IMR-90 (cell line): ENCODE measurements around the gene C15orf61. TPM values are rescaled to one million over a fixed set of nuclear protein-coding genes. Genes with fewer than 3 reads are reported as not detected.

Experiments used
- ATAC-seq: fragments of 200-7000 bp; cut with Tn5 transposase; 2 replicates; pipeline ENCODE4 v1.9.1; 2020; ENCODE audit warnings: low read depth, mild to moderate bottlenecking, moderate library complexity
- BruUV-seq: library from RNA; stranded (reverse); fragments of 400-500 nt; replicated peaks from 2 replicates; lab custom pipeline; 2021; lab: Mats Ljungman, UMichigan
- CTCF ChIA-PET: fragments of 300-600 bp; formaldehyde crosslinking; extraction: SDS; loops from one replicate; lab custom pipeline; 2021; ENCODE audit warnings: antibody characterized with exemption; lab: Yijun Ruan, JAX
- POLR2A ChIA-PET: fragments of 300-600 bp; sonication (Branson Sonifier 250); formaldehyde crosslinking; loops from one replicate; lab custom pipeline; 2022; ENCODE audit warnings: antibody characterized with exemption; ENCODE audit not compliant: unreplicated experiment; lab: Charles Lee
- DNase-seq: peaks from one replicate; pipeline ENCODE4 v3.0.0; 2013
- H2AFZ ChIP-seq: replicated peaks from 2 replicates; pipeline ENCODE3; 2013; ENCODE audit warnings: low read length, mild to moderate bottlenecking; ENCODE audit not compliant: poor library complexity
- H2AK5ac ChIP-seq: 2 replicates; pipeline ENCODE4 v1.6.1; 2013; ENCODE audit warnings: low read depth, low read length, inconsistent platforms
- H2AK9ac ChIP-seq: replicated peaks from 2 replicates; pipeline ENCODE3; 2013; ENCODE audit warnings: mild to moderate bottlenecking, low read depth, low read length, moderate library complexity; ENCODE audit not compliant: poor library complexity
- H2BK120ac ChIP-seq: 2 replicates; pipeline ENCODE4 v1.6.1; 2013; ENCODE audit warnings: low read depth, low read length, inconsistent platforms
- H2BK15ac ChIP-seq: 3 replicates; pipeline ENCODE4 v1.6.1; 2013; ENCODE audit warnings: low read depth, low read length, inconsistent platforms
- H2BK20ac ChIP-seq: 2 replicates; pipeline ENCODE4 v1.6.1; 2013; ENCODE audit warnings: low read depth, mild to moderate bottlenecking, inconsistent platforms, low read length, moderate library complexity
- H2BK5ac ChIP-seq: 2 replicates; pipeline ENCODE4 v1.6.1; 2013; ENCODE audit warnings: mild to moderate bottlenecking, low read depth, low read length, inconsistent platforms; ENCODE audit not compliant: poor library complexity, severe bottlenecking
- H3K14ac ChIP-seq: replicated peaks from 2 replicates; pipeline ENCODE4 v1.6.1; 2013; ENCODE audit warnings: low read depth, low read length, inconsistent platforms
- H3K18ac ChIP-seq: 2 replicates; pipeline ENCODE4 v1.6.1; 2013; ENCODE audit warnings: low read depth, low read length, control low read depth
- H3K23ac ChIP-seq: 2 replicates; pipeline ENCODE4 v1.6.1; 2013; ENCODE audit warnings: low read depth, low read length, inconsistent platforms
- H3K27ac ChIP-seq: 2 replicates; pipeline ENCODE4 v1.5.1; 2013; ENCODE audit warnings: mild to moderate bottlenecking, control low read depth, low read length; ENCODE audit not compliant: insufficient read depth
- H3K27me3 ChIP-seq: 2 replicates; pipeline ENCODE4 v1.6.1; 2013; ENCODE audit warnings: low read length; ENCODE audit not compliant: control insufficient read depth, insufficient read depth
- H3K36me3 ChIP-seq: 2 replicates; pipeline ENCODE4 v1.6.1; 2013; ENCODE audit warnings: low read length, mixed read lengths; ENCODE audit not compliant: control insufficient read depth, insufficient read depth
- H3K4ac ChIP-seq: 2 replicates; pipeline ENCODE4 v1.6.1; 2013; ENCODE audit warnings: low read depth, low read length, inconsistent platforms
- H3K4me1 ChIP-seq: 2 replicates; pipeline ENCODE4 v1.6.1; 2013; ENCODE audit warnings: low read length, mixed read lengths; ENCODE audit not compliant: control insufficient read depth, insufficient read depth
- H3K4me2 ChIP-seq: 2 replicates; pipeline ENCODE4 v1.6.1; 2013; ENCODE audit warnings: low read depth, mild to moderate bottlenecking, control low read depth, low read length, moderate library complexity
- H3K4me3 ChIP-seq: 2 replicates; pipeline ENCODE4 v1.5.1; 2013; ENCODE audit warnings: low read depth, mild to moderate bottlenecking, control low read depth, low read length, moderate library complexity; ENCODE audit not compliant: insufficient read depth
- H3K56ac ChIP-seq: 2 replicates; pipeline ENCODE4 v1.6.1; 2013; ENCODE audit warnings: low read length, inconsistent platforms; ENCODE audit not compliant: insufficient read depth; ENCODE audit errors: extremely low read depth
- H3K79me1 ChIP-seq, 2 experiments: 2 replicates each; pipeline ENCODE4 v1.6.1; 2013; ENCODE audit warnings: low read length in 2 of 2, inconsistent platforms in 1 of 2, low read depth in 1 of 2
- H3K9ac ChIP-seq: 2 replicates; pipeline ENCODE4 v1.6.1; 2013; ENCODE audit warnings: low read depth, low read length, control low read depth
- H3K9me1 ChIP-seq: 2 replicates; pipeline ENCODE4 v1.6.1; 2013; ENCODE audit warnings: low read length, inconsistent platforms; ENCODE audit not compliant: insufficient read depth
- H3K9me3 ChIP-seq: 2 replicates; pipeline ENCODE4 v1.6.1; 2013; ENCODE audit warnings: low read length; ENCODE audit not compliant: control insufficient read depth, insufficient read depth
- H4K20me1 ChIP-seq: 2 replicates; pipeline ENCODE4 v1.6.1; 2013; ENCODE audit warnings: low read length, inconsistent platforms; ENCODE audit not compliant: insufficient read depth
- H4K5ac ChIP-seq: 2 replicates; pipeline ENCODE4 v1.6.1; 2013; ENCODE audit warnings: mild to moderate bottlenecking, low read depth, low read length, control low read depth
- H4K8ac ChIP-seq, 2 experiments: 2 replicates each; pipeline ENCODE4 v1.6.1; 2013; ENCODE audit warnings: low read depth in 2 of 2, low read length in 2 of 2, control low read depth in 1 of 2, inconsistent platforms in 1 of 2
- H4K91ac ChIP-seq: 2 replicates; pipeline ENCODE4 v1.6.1; 2013; ENCODE audit warnings: low read depth, low read length, inconsistent platforms; ENCODE audit not compliant: insufficient read depth
- CEBPB ChIP-seq: IDR thresholded peaks from 2 replicates; pipeline ENCODE4 v1.6.1; 2012; ENCODE audit warnings: low read depth, low read length, improper control_type of control experiment
- CHD1 ChIP-seq: IDR thresholded peaks from 2 replicates; pipeline ENCODE4 v1.6.1; 2012; ENCODE audit warnings: low read depth, low read length, improper control_type of control experiment
- FOS ChIP-seq: fragments of 150-350 bp; IDR thresholded peaks from 2 replicates; pipeline ENCODE4 v1.6.1; 2016; ENCODE audit warnings: low read depth, low read length
- MXI1 ChIP-seq: IDR thresholded peaks from 2 replicates; pipeline ENCODE4 v1.6.1; 2012; ENCODE audit warnings: low read depth, mild to moderate bottlenecking, low read length, moderate library complexity, borderline replicate concordance
- SMC3 ChIP-seq: fragments of 150-350 bp; IDR thresholded peaks from 2 replicates; pipeline ENCODE4 v1.6.1; 2016; ENCODE audit warnings: low read depth, mild to moderate bottlenecking, antibody characterized with exemption, low read length, moderate library complexity
- WGBS, 2 experiments: methylation state at CpG; one replicate each; pipeline versions ENCODE4 v1.1.5 to v1.1.7; 2013; ENCODE audit warnings: missing lambda C conversion rate in 2 of 2; ENCODE audit not compliant: insufficient read length in 1 of 2; ENCODE audit errors: extremely low coverage in 2 of 2; 5-methylcytosine and 5-hydroxymethylcytosine counted together
- dilution Hi-C: fragments of 300-500 bp; cut with HindIII; formaldehyde crosslinking; loops from one replicate; pipeline ENCODE4 v1.14.3; 2018; ENCODE audit warnings: low sequenced_read_pairs; ENCODE audit not compliant: unreplicated experiment
- in situ Hi-C: fragments of 300-500 bp; cut with MboI; formaldehyde crosslinking; loops from 3 replicates; pipeline ENCODE4 v1.14.3; 2019; ENCODE audit warnings: low sequenced_read_pairs, inconsistent platforms, mixed read lengths
- intact Hi-C: fragments of 100-400 bp; cut with micrococcal nuclease; formaldehyde crosslinking; loops from 2 replicates; pipeline ENCODE4 v1.10.0; 2022
- polyA plus RNA-seq, 3 experiments: library from polyadenylated mRNA; depleted of rRNA; stranded (reverse); fragments of >200 nt; gene quantifications; 2 replicates each; pipeline ENCODE4 v1.2.3, GENCODE V29; 2012; ENCODE audit warnings: low replicate concordance in 1 of 3
- total RNA-seq: library from RNA; depleted of rRNA; stranded (reverse); fragments of >200 nt; gene quantifications from 2 replicates; pipeline ENCODE4 v1.2.3, GENCODE V29; 2012
- TF ChIP-seq, protein P1 (sequence below): conservative IDR thresholded peaks from 2 replicates; pipeline ENCODE4 v1.5.1; 2012; ENCODE audit warnings: mild to moderate bottlenecking, low read depth, low read length, improper control_type of control experiment
- TF ChIP-seq, protein P2 (sequence below): fragments of 150-350 bp; IDR thresholded peaks from 2 replicates; pipeline ENCODE4 v1.6.1; 2016; ENCODE audit warnings: low read depth, mild to moderate bottlenecking, low read length, moderate library complexity, borderline replicate concordance

Gene C15orf61
- total and polyA plus RNA-seq, 2 of the 4 experiments (the other 2 are of a cell fraction) = 1.4 to 2.5 TPM

DNA sequence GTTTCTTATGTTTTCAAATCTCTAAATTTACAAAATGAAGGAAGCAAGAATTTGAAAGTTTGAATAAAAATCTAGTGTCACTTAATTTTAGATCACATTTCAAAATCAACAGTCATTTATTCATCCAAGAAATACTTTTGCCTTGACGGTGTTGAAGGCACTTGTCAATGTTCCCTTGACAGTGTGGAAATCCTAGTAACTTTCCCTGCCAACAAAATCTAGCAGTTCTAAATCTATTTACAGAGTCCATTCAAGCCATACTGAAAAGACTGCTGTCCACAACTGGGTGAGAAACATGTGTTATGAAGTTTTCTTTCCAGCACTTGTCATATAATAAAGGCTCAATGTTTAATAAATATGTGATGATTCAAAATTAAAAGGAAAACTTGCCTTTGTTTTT lies 12.9 kb downstream of the C15orf61 start:
- ChIA-PET CTCF (interaction anchor here (1.0 kb wide), 1 partner anchor 12 kb away, joined by 3 read pairs; no protein-coding TSS in a partner anchor), POLR2A (no interaction called here)
- intact Hi-C loops = no loop called here
- ATAC-seq = no peak
- H3K36me3 ChIP-seq = no peaks in the 10 kb centered on the region
- H3K4me2 ChIP-seq = no peak overlapping the region
- no peaks in the 10 kb centered on the region for H3K9me1 ChIP-seq
- no peak overlapping the region for H4K8ac ChIP-seq
- no peak overlapping the region for H3K56ac ChIP-seq
- no peak overlapping the region for H3K27ac ChIP-seq
- H4K20me1 ChIP-seq = no peaks in the 10 kb centered on the region
- H2BK20ac ChIP-seq = no peak overlapping the region
- H4K91ac ChIP-seq = no peak overlapping the region
- H3K23ac ChIP-seq = no peak overlapping the region
- TF ChIP-seq, protein P1, sequence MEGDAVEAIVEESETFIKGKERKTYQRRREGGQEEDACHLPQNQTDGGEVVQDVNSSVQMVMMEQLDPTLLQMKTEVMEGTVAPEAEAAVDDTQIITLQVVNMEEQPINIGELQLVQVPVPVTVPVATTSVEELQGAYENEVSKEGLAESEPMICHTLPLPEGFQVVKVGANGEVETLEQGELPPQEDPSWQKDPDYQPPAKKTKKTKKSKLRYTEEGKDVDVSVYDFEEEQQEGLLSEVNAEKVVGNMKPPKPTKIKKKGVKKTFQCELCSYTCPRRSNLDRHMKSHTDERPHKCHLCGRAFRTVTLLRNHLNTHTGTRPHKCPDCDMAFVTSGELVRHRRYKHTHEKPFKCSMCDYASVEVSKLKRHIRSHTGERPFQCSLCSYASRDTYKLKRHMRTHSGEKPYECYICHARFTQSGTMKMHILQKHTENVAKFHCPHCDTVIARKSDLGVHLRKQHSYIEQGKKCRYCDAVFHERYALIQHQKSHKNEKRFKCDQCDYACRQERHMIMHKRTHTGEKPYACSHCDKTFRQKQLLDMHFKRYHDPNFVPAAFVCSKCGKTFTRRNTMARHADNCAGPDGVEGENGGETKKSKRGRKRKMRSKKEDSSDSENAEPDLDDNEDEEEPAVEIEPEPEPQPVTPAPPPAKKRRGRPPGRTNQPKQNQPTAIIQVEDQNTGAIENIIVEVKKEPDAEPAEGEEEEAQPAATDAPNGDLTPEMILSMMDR = no peak
- no peak for TF ChIP-seq FOS
- TF ChIP-seq, protein P2, sequence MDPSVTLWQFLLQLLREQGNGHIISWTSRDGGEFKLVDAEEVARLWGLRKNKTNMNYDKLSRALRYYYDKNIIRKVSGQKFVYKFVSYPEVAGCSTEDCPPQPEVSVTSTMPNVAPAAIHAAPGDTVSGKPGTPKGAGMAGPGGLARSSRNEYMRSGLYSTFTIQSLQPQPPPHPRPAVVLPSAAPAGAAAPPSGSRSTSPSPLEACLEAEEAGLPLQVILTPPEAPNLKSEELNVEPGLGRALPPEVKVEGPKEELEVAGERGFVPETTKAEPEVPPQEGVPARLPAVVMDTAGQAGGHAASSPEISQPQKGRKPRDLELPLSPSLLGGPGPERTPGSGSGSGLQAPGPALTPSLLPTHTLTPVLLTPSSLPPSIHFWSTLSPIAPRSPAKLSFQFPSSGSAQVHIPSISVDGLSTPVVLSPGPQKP = no peak
- no peak for TF ChIP-seq MXI1
- no peak for TF ChIP-seq SMC3
- TF ChIP-seq CHD1 = no peak
- no peak for TF ChIP-seq CEBPB
- no TSS peak for BruUV-seq
- no peak overlapping the region for H3K18ac ChIP-seq
- H4K5ac ChIP-seq = no peak overlapping the region
- no peak overlapping the region for H2AK5ac ChIP-seq
- no peak overlapping the region for H2BK15ac ChIP-seq
- no peak for DNase-seq
- H3K27me3 ChIP-seq = no peaks in the 10 kb centered on the region
- H3K14ac ChIP-seq = no peak overlapping the region
- H3K4me3 ChIP-seq = no peak overlapping the region
- no peak overlapping the region for H2AK9ac ChIP-seq
- H3K4ac ChIP-seq = no peak overlapping the region
- H3K79me1 ChIP-seq = no peaks in the 10 kb centered on the region
- no peaks in the 10 kb centered on the region for H3K9me3 ChIP-seq
- H2BK120ac ChIP-seq = no peak overlapping the region
- WGBS, 2 experiments = no CpG with 5 or more reads among the region's 1 CpG
- H3K9ac ChIP-seq = no peak overlapping the region
- no peak overlapping the region for H2BK5ac ChIP-seq
- in situ Hi-C loops = no loop called here
- no peak overlapping the region for H2AFZ ChIP-seq
- H3K4me1 ChIP-seq = peaks cover 2% of the 10 kb centered on the region; the same call in 1 of the 2 replicates
- dilution Hi-C loops = no loop called here
